H1 (cell line): ENCODE results near the gene SUDS3. TPM values are rescaled to one million over a fixed set of nuclear protein-coding genes. Genes with fewer than 3 reads are reported as not detected.

ENCODE experiments used
- CTCF ChIA-PET: fragments of 300-600 bp; sonication (Branson Sonifier 250); formaldehyde crosslinking; loops from one replicate; lab custom pipeline; 2021; ENCODE audit not compliant: partially characterized antibody; lab: Charles Lee
- POLR2A ChIA-PET: fragments of 300-600 bp; sonication (Branson Sonifier 250); formaldehyde crosslinking; loops from one replicate; lab custom pipeline; 2021; ENCODE audit warnings: inconsistent platforms; ENCODE audit not compliant: partially characterized antibody; lab: Charles Lee
- DNase-seq, 2 experiments: peaks; one replicate each; pipeline versions ENCODE4 v3.0.0 to v3.0.0-alpha.2; 2010 to 2022; ENCODE audit warnings: low spot score in 2 of 2, low read depth in 1 of 2, mixed read lengths in 1 of 2
- FAIRE-seq: peaks from 2 replicates; lab custom pipeline; 2011; peaks lifted over from hg19 to GRCh38; lab: Jason Lieb, UNC
- H2AFZ ChIP-seq: 2 replicates; pipeline ENCODE4 v1.8.1; 2012; ENCODE audit warnings: low read length, inconsistent platforms
- H2AK5ac ChIP-seq: 2 replicates; pipeline ENCODE4 v1.6.1; 2013; ENCODE audit warnings: low read depth, low read length
- H2BK120ac ChIP-seq: replicated peaks from 2 replicates; pipeline ENCODE3; 2013; ENCODE audit warnings: low read depth, low read length, inconsistent platforms
- H2BK12ac ChIP-seq: 2 replicates; pipeline ENCODE4 v1.6.1; 2013; ENCODE audit warnings: low read depth, low read length
- H2BK15ac ChIP-seq: 2 replicates; pipeline ENCODE4 v1.6.1; 2013; ENCODE audit warnings: low read length
- H2BK20ac ChIP-seq: 2 replicates; pipeline ENCODE4 v1.6.1; 2013; ENCODE audit warnings: low read length
- H2BK5ac ChIP-seq: 2 replicates; pipeline ENCODE4 v1.6.1; 2013; ENCODE audit warnings: low read depth, low read length
- H3K14ac ChIP-seq: 2 replicates; pipeline ENCODE4 v1.6.1; 2013; ENCODE audit warnings: inconsistent platforms; ENCODE audit not compliant: insufficient read length
- H3K18ac ChIP-seq: 2 replicates; pipeline ENCODE4 v1.6.1; 2013; ENCODE audit warnings: low read length; ENCODE audit errors: extremely low read depth
- H3K23ac ChIP-seq: 2 replicates; pipeline ENCODE4 v1.6.1; 2013; ENCODE audit warnings: inconsistent platforms; ENCODE audit not compliant: insufficient read length
- H3K23me2 ChIP-seq: 2 replicates; pipeline ENCODE4 v1.6.1; 2013; ENCODE audit warnings: low read depth, low read length
- H3K27ac ChIP-seq: 2 replicates; pipeline ENCODE4 v1.6.1; 2011; ENCODE audit warnings: low read depth, low read length, inconsistent platforms
- H3K27me3 ChIP-seq, 4 experiments: replicated peaks in 1 of 4; 1 replicate in 1 of 4; 2 replicates in 3 of 4; pipeline versions ENCODE4 v1.6.1 to v1.8.1; 2011 to 2013; ENCODE audit warnings: low read length in 3 of 4, mild to moderate bottlenecking in 3 of 4, inconsistent platforms in 2 of 4, mixed read lengths in 2 of 4, moderate library complexity in 1 of 4; ENCODE audit not compliant: control insufficient read depth in 3 of 4, insufficient read depth in 3 of 4; ENCODE audit errors: extremely low read depth in 1 of 4
- H3K36me3 ChIP-seq, 4 experiments: 2 replicates each; pipeline versions ENCODE4 v1.6.1 to v1.8.1; 2011 to 2013; ENCODE audit warnings: mild to moderate bottlenecking in 4 of 4, low read length in 3 of 4, moderate library complexity in 2 of 4, control low read depth in 1 of 4, inconsistent platforms in 1 of 4; ENCODE audit not compliant: insufficient read depth in 4 of 4, control insufficient read depth in 2 of 4
- H3K4ac ChIP-seq: replicated peaks from 2 replicates; pipeline ENCODE3; 2013; ENCODE audit warnings: low read length, low read depth, mixed read lengths, inconsistent platforms; ENCODE audit not compliant: insufficient read length
- H3K4me1 ChIP-seq, 4 experiments: replicated peaks in 1 of 4; 1 replicate in 1 of 4; 2 replicates in 3 of 4; pipeline versions ENCODE4 v1.6.1 to v1.8.1; 2011 to 2013; ENCODE audit warnings: low read length in 3 of 4, inconsistent platforms in 2 of 4, mixed read lengths in 1 of 4; ENCODE audit not compliant: insufficient read depth in 4 of 4, control insufficient read depth in 3 of 4
- H3K4me2 ChIP-seq, 2 experiments: 2 replicates each; pipeline versions ENCODE4 v1.6.1 to v1.8.1; 2011 to 2013; ENCODE audit warnings: low read depth in 2 of 2, low read length in 2 of 2, control low read depth in 1 of 2, inconsistent platforms in 1 of 2, mild to moderate bottlenecking in 1 of 2; ENCODE audit not compliant: insufficient read depth in 1 of 2
- H3K4me3 ChIP-seq, 4 experiments: fragments of 200-600, 300-600 bp in 1 of 4; sonication (generic), shearing (Covaris generic), sonication (Bioruptor Twin) in 1 of 4; 2 replicates each; pipeline versions ENCODE4 v1.5.1 to v1.8.1; 2011 to 2016; ENCODE audit warnings: low read length in 4 of 4, low read depth in 3 of 4, control low read depth in 2 of 4, inconsistent platforms in 2 of 4, mild to moderate bottlenecking in 2 of 4, mixed read lengths in 1 of 4, moderate library complexity in 1 of 4; ENCODE audit not compliant: insufficient read depth in 2 of 4; ENCODE audit errors: extremely low read depth in 1 of 4
- H3K56ac ChIP-seq: replicated peaks from 2 replicates; pipeline ENCODE3; 2013; ENCODE audit warnings: low read depth, mild to moderate bottlenecking, mixed read lengths, low read length, inconsistent platforms; ENCODE audit not compliant: insufficient read length
- H3K79me1 ChIP-seq: 2 replicates; pipeline ENCODE4 v1.6.1; 2013; ENCODE audit warnings: low read depth, low read length, control low read depth
- H3K79me2 ChIP-seq, 2 experiments: 2 replicates each; pipeline versions ENCODE4 v1.6.1 to v1.8.1; 2012 to 2013; ENCODE audit warnings: low read length in 2 of 2, mild to moderate bottlenecking in 2 of 2, inconsistent platforms in 1 of 2; ENCODE audit not compliant: insufficient read depth in 2 of 2, control insufficient read depth in 1 of 2
- H3K9ac ChIP-seq, 4 experiments: replicated peaks in 1 of 4; 1 replicate in 1 of 4; 2 replicates in 3 of 4; pipeline versions ENCODE4 v1.6.1 to v1.8.1; 2011 to 2013; ENCODE audit warnings: low read depth in 3 of 4, low read length in 3 of 4, control low read depth in 2 of 4, mild to moderate bottlenecking in 2 of 4, moderate library complexity in 2 of 4, inconsistent platforms in 1 of 4; ENCODE audit errors: extremely low read depth in 1 of 4
- H3K9me3 ChIP-seq, 2 experiments: 2 replicates each; pipeline versions ENCODE4 v1.6.1 to v1.8.1; 2012 to 2013; ENCODE audit warnings: mild to moderate bottlenecking in 2 of 2, moderate library complexity in 2 of 2, control low read depth in 1 of 2, inconsistent platforms in 1 of 2, low read depth in 1 of 2, low read length in 1 of 2, mixed read lengths in 1 of 2; ENCODE audit not compliant: insufficient read depth in 2 of 2
- H4K20me1 ChIP-seq, 2 experiments: replicated peaks in 1 of 2; 2 replicates each; pipeline versions ENCODE3 to v1.8.1; 2011 to 2013; ENCODE audit warnings: inconsistent platforms in 2 of 2, low read length in 2 of 2, mild to moderate bottlenecking in 1 of 2; ENCODE audit not compliant: insufficient read depth in 2 of 2, control insufficient read depth in 1 of 2
- H4K5ac ChIP-seq: 2 replicates; pipeline ENCODE4 v1.6.1; 2013; ENCODE audit warnings: low read length, low read depth, mixed read lengths, inconsistent platforms; ENCODE audit not compliant: insufficient read length
- H4K8ac ChIP-seq: 2 replicates; pipeline ENCODE4 v1.8.0; 2013; ENCODE audit warnings: mild to moderate bottlenecking, moderate library complexity, low read length, inconsistent platforms; ENCODE audit not compliant: insufficient read depth; ENCODE audit errors: extremely low read depth
- H4K91ac ChIP-seq: replicated peaks from 2 replicates; pipeline ENCODE3; 2013; ENCODE audit warnings: low read length, mixed read lengths, inconsistent platforms; ENCODE audit not compliant: insufficient read length
- CHD1 ChIP-seq: IDR thresholded peaks from 2 replicates; pipeline ENCODE4 v1.6.1; 2012; ENCODE audit warnings: low read depth, low read length, improper control_type of control experiment
- CHD2 ChIP-seq: IDR thresholded peaks from 2 replicates; pipeline ENCODE4 v1.6.1; 2012; ENCODE audit warnings: low read length, improper control_type of control experiment
- HDAC6 ChIP-seq: IDR thresholded peaks from one replicate; pipeline ENCODE4 v1.7.1; 2012; ENCODE audit warnings: low read depth, mild to moderate bottlenecking, inconsistent platforms, low read length, moderate library complexity
- KDM1A ChIP-seq: fragments of 200-600, 300-600 bp; sonication (generic); IDR thresholded peaks from 2 replicates; pipeline ENCODE4 v1.7.1; 2016; ENCODE audit warnings: mild to moderate bottlenecking, low read length, borderline replicate concordance
- NANOG ChIP-seq: IDR thresholded peaks from 2 replicates; pipeline ENCODE4 v1.6.1; 2011; ENCODE audit warnings: low read length, low read depth, mild to moderate bottlenecking, inconsistent platforms; ENCODE audit not compliant: insufficient read depth, poor library complexity, severe bottlenecking
- RBBP5 ChIP-seq: IDR thresholded peaks from 2 replicates; pipeline ENCODE4 v1.7.1; 2012; ENCODE audit warnings: low read depth, mild to moderate bottlenecking, inconsistent platforms, low read length, moderate library complexity, borderline replicate concordance
- SAP30 ChIP-seq: fragments of 300-600 bp; sonication (generic); IDR thresholded peaks from 2 replicates; pipeline ENCODE4 v1.7.1; 2012; ENCODE audit warnings: low read length, moderate library complexity, mild to moderate bottlenecking, inconsistent platforms; ENCODE audit not compliant: insufficient read depth, insufficient replicate concordance
- SIX5 ChIP-seq: IDR thresholded peaks from 2 replicates; pipeline ENCODE4 v1.6.1; 2011; ENCODE audit warnings: mild to moderate bottlenecking, low read depth, low read length
- SP1 ChIP-seq: IDR thresholded peaks from 2 replicates; pipeline ENCODE4 v1.6.1; 2011; ENCODE audit warnings: low read depth, low read length
- SP4 ChIP-seq: IDR thresholded peaks from 2 replicates; pipeline ENCODE4 v1.6.1; 2012; ENCODE audit warnings: low read length, inconsistent platforms
- TCF12 ChIP-seq: IDR thresholded peaks from 2 replicates; pipeline ENCODE4 v1.6.1; 2011; ENCODE audit warnings: low read depth, mild to moderate bottlenecking, low read length
- TEAD4 ChIP-seq: IDR thresholded peaks from 2 replicates; pipeline ENCODE4 v1.6.1; 2012; ENCODE audit warnings: low read depth, low read length, inconsistent platforms, mixed read lengths
- WGBS, 2 experiments: shearing (Covaris generic) in 1 of 2; methylation state at CpG; one replicate each; pipeline versions ENCODE4 v1.1.6 to v1.1.7; 2013 to 2015; ENCODE audit warnings: low lambda C conversion rate in 2 of 2, mixed read lengths in 2 of 2, inconsistent platforms in 1 of 2, low coverage in 1 of 2, missing lambda C conversion rate in 1 of 2; ENCODE audit not compliant: insufficient replicate concordance in 2 of 2, insufficient coverage in 1 of 2, insufficient read length in 1 of 2; ENCODE audit errors: extremely low coverage in 1 of 2, missing lambda C conversion rate in 1 of 2; 5-methylcytosine and 5-hydroxymethylcytosine counted together
- polyA plus RNA-seq, 7 experiments: library from polyadenylated mRNA; depleted of rRNA in 3 of 7; stranded (reverse) in 5 of 7; unstranded in 2 of 7; fragments of >200 nt in 5 of 7; fragments of 200-250 nt in 2 of 7; gene quantifications; 1 replicate in 5 of 7; 2 replicates in 1 of 7; 4 replicates in 1 of 7; pipeline versions ENCODE4 v1.2.1 to v1.2.3, GENCODE V29; 2011 to 2013; ENCODE audit warnings: missing spikeins in 2 of 7, mixed read lengths in 2 of 7
- total RNA-seq: library from RNA; stranded (reverse); fragmentation: NEBNext Ultra II Directional; extraction: Animal tissue kit (Norgen Biotek cat#: 25700); gene quantifications from 2 replicates; pipeline ENCODE4 v1.2.1, GENCODE V29; 2021
- TF ChIP-seq, protein P1 (sequence below): IDR thresholded peaks from 2 replicates; pipeline ENCODE4 v1.6.1; 2011; ENCODE audit warnings: low read length, improper control_type of control experiment

The SUDS3 gene
- total and polyA plus RNA-seq, 2 of the 8 experiments (the other 6 are each of a cell fraction or from before 2014, with no cell fraction given), result 30.0 to 58.7 TPM

- WGBS, 2 experiments, result 86% methylated on average over 2 of the region's 2 CpGs; no CpG with 5 or more reads in 1 of the 2 experiments
- Histone ChIP-seq H4K20me1 (no peaks in the 10 kb centered on the region), H3K9ac (no peak overlapping the region), H4K8ac (no peak overlapping the region), H3K56ac (no peak overlapping the region), H3K23me2 (no peaks in the 10 kb centered on the region), H3K79me2 (no peaks in the 10 kb centered on the region; a peak in 1 of 4 replicates), H3K23ac (no peak overlapping the region), H2BK12ac (no peak overlapping the region), H3K79me1 (no peaks in the 10 kb centered on the region), H3K18ac (no peak overlapping the region), H3K4me3 (no peak overlapping the region), H2BK15ac (no peak overlapping the region), H3K14ac (no peak overlapping the region), H2BK5ac (no peak overlapping the region), H3K27ac (no peak overlapping the region), H4K91ac (no peak overlapping the region), H4K5ac (no peak overlapping the region), H3K4me1 (peaks cover 0 to 4% (median 0%) of the 10 kb centered on the region in 4 experiments; a peak in 2 of 7 replicates), H2AK5ac (no peak overlapping the region), H3K9me3 (no peaks in the 10 kb centered on the region), H3K27me3 (no peaks in the 10 kb centered on the region), H2BK20ac (no peak overlapping the region), H2AFZ (no peak overlapping the region), H3K4me2 (no peak overlapping the region), H3K4ac (no peak overlapping the region), H3K36me3 (no peaks in the 10 kb centered on the region), H2BK120ac (no peak overlapping the region)
- FAIRE-seq (no peak), DNase-seq (no peak)
- POLR2A ChIA-PET, result interaction anchor here (0.7 kb wide), 1 partner anchor 314 kb away, joined by 3 read pairs; no protein-coding TSS in a partner anchor
- TF ChIP-seq, protein P1, sequence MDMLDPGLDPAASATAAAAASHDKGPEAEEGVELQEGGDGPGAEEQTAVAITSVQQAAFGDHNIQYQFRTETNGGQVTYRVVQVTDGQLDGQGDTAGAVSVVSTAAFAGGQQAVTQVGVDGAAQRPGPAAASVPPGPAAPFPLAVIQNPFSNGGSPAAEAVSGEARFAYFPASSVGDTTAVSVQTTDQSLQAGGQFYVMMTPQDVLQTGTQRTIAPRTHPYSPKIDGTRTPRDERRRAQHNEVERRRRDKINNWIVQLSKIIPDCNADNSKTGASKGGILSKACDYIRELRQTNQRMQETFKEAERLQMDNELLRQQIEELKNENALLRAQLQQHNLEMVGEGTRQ, result no peak
- TF ChIP-seq NANOG (no peak), SP4 (no peak), TCF12 (no peak), TEAD4 (no peak), KDM1A (no peak), CHD1 (no peak), SIX5 (no peak), RBBP5 (no peak), SAP30 (no peak), HDAC6 (no peak), CHD2 (no peak), SP1 (no peak)
- CTCF ChIA-PET, result interaction anchor here (0.7 kb wide), 1 partner anchor 210 kb away, joined by 3 read pairs; no protein-coding TSS in a partner anchor
These were observed 34.3 kb upstream of the SUDS3 start for GRCh38 chr12:118342090-118342489.
